Psoas muscle (tissue), 8 donors: ENCODE results near the gene CAMTA1. TPM values are rescaled to one million over a fixed set of nuclear protein-coding genes. Genes with fewer than 3 reads are reported as not detected.

ENCODE experiments used
- ATAC-seq, 4 donors: fragments of 200-7000 bp; cut with Tn5 transposase; one replicate each; pipeline ENCODE4 v1.9.1; 2020; ENCODE audit warnings: moderate library complexity in 3 of 4, mild to moderate bottlenecking in 2 of 4
- DNase-seq, 2 donors: peaks; one replicate each; pipeline ENCODE4 v3.0.0-alpha.2; 2020
- H3K27ac ChIP-seq: fragments of 200-600 bp; one replicate; pipeline ENCODE4 v1.8.0; 2022
- H3K27me3 ChIP-seq, 3 donors: fragments of 200-600 bp in 1 of 3; one replicate each; pipeline versions ENCODE4 v1.6.1 to v1.8.0; 2013 to 2022; ENCODE audit warnings: low read length in 2 of 3, mild to moderate bottlenecking in 2 of 3, moderate library complexity in 1 of 3; ENCODE audit not compliant: insufficient read depth in 3 of 3
- H3K36me3 ChIP-seq, 2 donors: fragments of 200-600 bp in 1 of 2; one replicate each; pipeline versions ENCODE4 v1.6.1 to v1.8.0; 2013 to 2022; ENCODE audit warnings: low read depth in 1 of 2, mild to moderate bottlenecking in 1 of 2, moderate library complexity in 1 of 2; ENCODE audit not compliant: insufficient read depth in 1 of 2
- H3K4me1 ChIP-seq: fragments of 200-600 bp; one replicate; pipeline ENCODE4 v1.8.0; 2022
- H3K4me3 ChIP-seq: fragments of 200-600 bp; one replicate; pipeline ENCODE4 v1.8.0; 2022; ENCODE audit warnings: mild to moderate bottlenecking
- H3K9me3 ChIP-seq: fragments of 200-600 bp; one replicate; pipeline ENCODE4 v1.8.0; 2022
- CTCF ChIP-seq: fragments of 200-600 bp; IDR thresholded peaks from one replicate; pipeline ENCODE4 v1.8.0; 2022; ENCODE audit warnings: antibody characterized with exemption
- WGBS, 3 donors: extraction: QIAGEN DNeasy Blood & Tissue Kit; methylation state at CpG; one replicate each; pipeline versions ENCODE4 v1.1.6 to v1.1.7; 2013; 5-methylcytosine and 5-hydroxymethylcytosine counted together
- intact Hi-C, 2 donors: fragments of 100-400 bp; cut with DNase I; formaldehyde crosslinking; loops; one replicate each; pipeline versions ENCODE4 v1.11.0 to v1.14.2; 2022
- polyA plus RNA-seq, 3 donors: library from polyadenylated mRNA; stranded (reverse); fragments of 200-250 nt; gene quantifications; one replicate each; pipeline ENCODE4 v1.2.3, GENCODE V29; 2013
- total RNA-seq, 4 donors: library from RNA; stranded (reverse); fragmentation: NEBNext Ultra II Directional in 2 of 4; extraction: Animal tissue kit (Norgen Biotek cat#: 25700) in 2 of 4; gene quantifications; one replicate each; pipeline versions ENCODE4 v1.2.1 to v1.2.4, GENCODE V29; 2021 to 2023
- donor health status: healthy with polysubstance abuse.
- donor health status: DM: no; HTN: no; CAD: no; lungs with moderate emphysema.
- donor health status: Bipolar disorder and iron deficiency.
- donor health status: healthy.
- donor health status: DM: yes; HTN: yes; CAD: no.
- donor health status: DM: no; HTN: no; CAD: no.
- donor health status: DM: no; HTN: no; CAD: no.
- donor health status: DM: yes; HTN: yes; CAD: no.

CAMTA1 gene
- total and polyA plus RNA-seq, 7 donors = 64.6 to 206 (median 76.5) TPM

- intact Hi-C loops = no loop called here
- no peaks in the 10 kb centered on the region for H3K4me1 ChIP-seq
- ATAC-seq (peak in 1 of 4 donors; percentile 17), DNase-seq (no peak)
- H3K27me3 ChIP-seq = no peaks in the 10 kb centered on the region
- WGBS, 3 donors = 35 to 41% (median 35%) methylated on average over 12 to 13 of the region's 13 CpGs
- no peak for TF ChIP-seq CTCF
- H3K4me3 ChIP-seq = no peak overlapping the region
- no peaks in the 10 kb centered on the region for H3K36me3 ChIP-seq
- H3K27ac ChIP-seq = no peak overlapping the region
- H3K9me3 ChIP-seq = no peaks in the 10 kb centered on the region
Measured at GRCh38 chr1:7469255-7469938, 684.1 kb downstream of the CAMTA1 start.

- H3K4me1 ChIP-seq = no peaks in the 10 kb centered on the region
- no peak overlapping the region for H3K27ac ChIP-seq
- no peaks in the 10 kb centered on the region for H3K36me3 ChIP-seq
- no peak overlapping the region for H3K4me3 ChIP-seq
- DNase-seq (peak; percentile 55 to 72), ATAC-seq (peak in 3 of 4 donors; percentile 29 to 58 (median 36))
- WGBS, 3 donors = 39 to 52% (median 51%) methylated on average over 12 of the region's 12 CpGs
- H3K27me3 ChIP-seq = no peaks in the 10 kb centered on the region
- H3K9me3 ChIP-seq = no peaks in the 10 kb centered on the region
- intact Hi-C loops = no loop called here
- no peak for TF ChIP-seq CTCF
Measured at GRCh38 chr1:7470904-7471638, 685.8 kb downstream of the CAMTA1 start.

GRCh38 chr1:7471836-7472235, 686.6 kb downstream of the CAMTA1 start:
- WGBS, 3 donors = 74 to 79% (median 76%) methylated on average over 13 to 14 of the region's 14 CpGs
- no peak for ATAC-seq

GRCh38 chr1:7473223-7474142, 688.2 kb downstream of the CAMTA1 start:
- no peaks in the 10 kb centered on the region for H3K4me1 ChIP-seq
- WGBS, 3 donors = 86 to 92% (median 88%) methylated on average over 13 of the region's 13 CpGs
- no peak for TF ChIP-seq CTCF
- DNase-seq (no peak), ATAC-seq (no peak)
- H3K4me3 ChIP-seq = no peak overlapping the region
- H3K27me3 ChIP-seq = peaks cover 0 to 4% (median 0%) of the 10 kb centered on the region in 3 donors
- no peaks in the 10 kb centered on the region for H3K9me3 ChIP-seq
- intact Hi-C loops = no loop called here
- H3K36me3 ChIP-seq = no peaks in the 10 kb centered on the region
- no peak overlapping the region for H3K27ac ChIP-seq

More at GRCh38 chr1:7471836-7472235, 686.6 kb downstream of the CAMTA1 start:
- intact Hi-C loops = no loop called here
- H3K36me3 ChIP-seq = no peaks in the 10 kb centered on the region
- H3K27ac ChIP-seq = no peak overlapping the region
- peaks cover 0 to 1% (median 0%) of the 10 kb centered on the region in 3 donors for H3K27me3 ChIP-seq
- no peak for DNase-seq
- H3K4me1 ChIP-seq = no peaks in the 10 kb centered on the region
- no peak overlapping the region for H3K4me3 ChIP-seq
- no peak for TF ChIP-seq CTCF
- H3K9me3 ChIP-seq = no peaks in the 10 kb centered on the region
